Measurements from ENCODE around the gene APOL3.
"Not testable (repeated sequence)": the region's sequence is repeated elsewhere in the genome, so short reads cannot be mapped to it uniquely, and the experiment has no call there.

The APOL3 gene

GRCh38 chr22:36103891-36104290 is 56.7 kb downstream of the APOL3 start:
- H3K4me3 ChIP-seq (ENCODE audit: low read depth, low read length), result no peak overlapping the region
- TF ChIP-seq CTCF (IDR thresholded peaks at IDR 0.05; ENCODE audit: low read depth, low read length), result no peak
- in situ Hi-C loops (cut with HindIII; ENCODE audit: low sequenced_read_pairs), result no loop called here
- DNase-seq (ENCODE audit: low read depth, low spot score), result no peak

- no peak for TF ChIP-seq CTCF (IDR thresholded peaks at IDR 0.05; ENCODE audit: low read depth, low read length)
- in situ Hi-C loops (cut with HindIII; ENCODE audit: low sequenced_read_pairs), result no loop called here
- DNase-seq (ENCODE audit: low read depth, low spot score), result no peak
- H3K4me3 ChIP-seq (ENCODE audit: low read depth, low read length), result no peak overlapping the region
Measured at GRCh38 chr22:36102995-36103394, 57.6 kb downstream of the APOL3 start.

DNA sequence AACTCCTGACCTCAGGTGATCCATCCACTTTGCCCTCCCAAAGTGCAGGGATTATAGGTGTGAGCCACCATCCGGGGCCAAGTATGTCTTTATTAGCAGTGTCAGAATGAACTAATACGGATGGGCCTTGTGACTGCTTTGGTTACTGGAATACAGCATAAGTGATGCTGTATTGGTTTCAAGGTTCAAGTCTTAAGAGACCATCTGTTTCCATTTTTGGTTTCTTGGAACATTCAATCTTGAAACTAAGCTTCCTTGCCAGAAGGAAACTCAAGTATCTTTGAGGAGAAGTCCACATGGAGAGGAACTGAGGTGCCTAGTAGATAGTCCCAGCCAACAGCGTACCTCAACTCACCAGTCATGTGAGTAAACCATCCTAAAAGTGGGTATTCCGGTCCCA is 58.8 kb downstream of the APOL3 start:
- in situ Hi-C loops (cut with HindIII; ENCODE audit: low sequenced_read_pairs), result no loop called here
- no peak overlapping the region for H3K4me3 ChIP-seq (ENCODE audit: low read depth, low read length)
- TF ChIP-seq CTCF (IDR thresholded peaks at IDR 0.05; ENCODE audit: low read depth, low read length), result no peak
- DNase-seq (ENCODE audit: low read depth, low spot score), result no peak

GRCh38 chr22:36100908-36101307 is 59.6 kb downstream of the APOL3 start:
- H3K4me3 ChIP-seq (ENCODE audit: low read depth, low read length); DNase-seq (ENCODE audit: low read depth, low spot score); in situ Hi-C loops (cut with HindIII; ENCODE audit: low sequenced_read_pairs): not testable (repeated sequence)

DNA sequence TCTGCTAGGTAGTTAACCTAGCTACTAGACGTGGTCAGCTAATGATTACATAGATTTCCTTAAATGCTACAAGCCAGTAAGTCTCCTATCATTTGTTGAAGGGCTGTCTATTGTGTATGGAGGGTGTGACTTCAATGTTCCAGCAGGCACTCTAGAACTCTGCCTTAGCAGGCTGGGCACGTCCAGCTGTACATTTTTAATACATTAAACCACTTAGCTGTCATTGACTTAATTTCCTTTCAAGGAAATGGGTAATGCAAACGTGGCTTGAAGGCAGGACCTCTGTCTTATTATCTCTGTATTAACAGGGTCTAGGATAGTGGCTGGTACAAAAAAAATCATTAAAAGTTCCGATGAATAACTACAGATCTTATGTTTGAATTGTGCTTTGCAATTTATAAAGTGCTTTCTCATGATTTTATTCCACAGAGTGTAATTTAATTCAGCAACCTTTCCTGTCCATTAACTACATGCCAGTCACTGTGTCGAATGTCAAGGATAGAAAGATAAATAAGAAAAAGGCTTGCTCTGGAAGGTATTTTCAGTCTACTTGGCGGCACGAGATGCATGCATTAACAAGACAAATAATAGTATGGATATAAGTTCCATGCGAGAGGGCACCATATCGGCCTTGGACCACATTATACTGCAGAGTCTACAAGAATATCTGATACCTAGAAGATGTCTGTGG is 60.3 kb downstream of the APOL3 start:
- no peak overlapping the region for H3K4me3 ChIP-seq (ENCODE audit: low read depth, low read length)
- in situ Hi-C loops (cut with HindIII; ENCODE audit: low sequenced_read_pairs), result no loop called here
- TF ChIP-seq CTCF (IDR thresholded peaks at IDR 0.05; ENCODE audit: low read depth, low read length), result no peak
- no peak for DNase-seq (ENCODE audit: low read depth, low spot score)

DNA sequence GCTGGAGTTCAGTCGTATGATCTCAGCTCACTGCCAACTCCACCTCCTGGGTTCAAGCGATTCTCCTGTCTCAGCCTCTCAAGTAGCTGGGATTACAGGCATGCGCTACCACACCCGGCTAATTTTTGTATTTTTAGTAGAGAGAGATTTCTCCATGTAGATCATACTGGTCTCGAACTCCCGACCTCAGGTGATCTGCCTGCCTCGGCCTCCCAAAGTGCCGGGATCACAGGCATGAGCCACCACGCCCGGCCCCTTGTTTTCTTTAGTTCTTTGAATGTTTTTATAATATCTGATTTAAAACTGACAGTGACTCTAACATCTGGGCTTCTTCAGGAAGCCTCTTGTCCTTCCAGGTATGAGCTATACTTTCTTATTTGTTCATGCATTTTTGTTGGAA is 61.0 kb downstream of the APOL3 start:
- in situ Hi-C loops (cut with HindIII; ENCODE audit: low sequenced_read_pairs); DNase-seq (ENCODE audit: low read depth, low spot score); H3K4me3 ChIP-seq (ENCODE audit: low read depth, low read length): not testable (repeated sequence)

GRCh38 chr22:36097880-36098279 is 62.7 kb downstream of the APOL3 start:
- in situ Hi-C loops (cut with HindIII; ENCODE audit: low sequenced_read_pairs), result no loop called here
- DNase-seq (ENCODE audit: low read depth, low spot score), result no peak

GRCh38 chr22:36090772-36091171 is 69.8 kb downstream of the APOL3 start:
- not testable (repeated sequence) for H3K4me3 ChIP-seq (ENCODE audit: low read depth, low read length)

More at GRCh38 chr22:36097880-36098279, 62.7 kb downstream of the APOL3 start:
- no peak overlapping the region for H3K4me3 ChIP-seq (ENCODE audit: low read depth, low read length)
- no peak for TF ChIP-seq CTCF (IDR thresholded peaks at IDR 0.05; ENCODE audit: low read depth, low read length)

More at GRCh38 chr22:36090772-36091171, 69.8 kb downstream of the APOL3 start:
- DNase-seq (ENCODE audit: low read depth, low spot score); in situ Hi-C loops (cut with HindIII; ENCODE audit: low sequenced_read_pairs): not testable (repeated sequence)

All from astrocyte of the spinal cord (primary cell).